ENCODE data around the gene CRYBA2.

DNA sequence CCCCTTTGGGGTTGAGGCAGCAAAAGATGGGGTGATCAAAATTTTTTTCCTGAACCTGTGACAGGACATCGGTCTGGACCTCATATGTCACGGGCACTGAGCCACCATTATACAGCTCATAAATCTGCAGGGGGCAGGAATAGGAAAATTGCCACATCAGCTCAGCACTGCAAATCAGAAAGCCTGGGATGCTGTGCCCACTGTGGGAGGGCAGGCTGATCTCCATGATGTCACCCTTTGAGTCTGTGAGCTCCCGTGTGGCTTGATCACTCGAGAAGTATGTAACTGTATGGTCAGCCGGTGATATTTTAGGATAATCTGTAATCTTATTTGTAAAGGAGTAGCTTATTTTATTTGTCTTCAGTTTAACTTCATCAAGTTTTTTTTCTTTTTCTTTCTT, 17.7 kb upstream of the CRYBA2 start:
- TF ChIP-seq, protein P1, sequence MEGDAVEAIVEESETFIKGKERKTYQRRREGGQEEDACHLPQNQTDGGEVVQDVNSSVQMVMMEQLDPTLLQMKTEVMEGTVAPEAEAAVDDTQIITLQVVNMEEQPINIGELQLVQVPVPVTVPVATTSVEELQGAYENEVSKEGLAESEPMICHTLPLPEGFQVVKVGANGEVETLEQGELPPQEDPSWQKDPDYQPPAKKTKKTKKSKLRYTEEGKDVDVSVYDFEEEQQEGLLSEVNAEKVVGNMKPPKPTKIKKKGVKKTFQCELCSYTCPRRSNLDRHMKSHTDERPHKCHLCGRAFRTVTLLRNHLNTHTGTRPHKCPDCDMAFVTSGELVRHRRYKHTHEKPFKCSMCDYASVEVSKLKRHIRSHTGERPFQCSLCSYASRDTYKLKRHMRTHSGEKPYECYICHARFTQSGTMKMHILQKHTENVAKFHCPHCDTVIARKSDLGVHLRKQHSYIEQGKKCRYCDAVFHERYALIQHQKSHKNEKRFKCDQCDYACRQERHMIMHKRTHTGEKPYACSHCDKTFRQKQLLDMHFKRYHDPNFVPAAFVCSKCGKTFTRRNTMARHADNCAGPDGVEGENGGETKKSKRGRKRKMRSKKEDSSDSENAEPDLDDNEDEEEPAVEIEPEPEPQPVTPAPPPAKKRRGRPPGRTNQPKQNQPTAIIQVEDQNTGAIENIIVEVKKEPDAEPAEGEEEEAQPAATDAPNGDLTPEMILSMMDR (IDR thresholded peaks at IDR 0.05) = no peak
- no peak for TF ChIP-seq POLR2A (IDR thresholded peaks at IDR 0.05)
